Measurements from ENCODE around the gene ALAS2. TPM values are rescaled to one million over a fixed set of nuclear protein-coding genes. Genes with fewer than 3 reads are reported as not detected.
"Not testable (repeated sequence)": the region's sequence is repeated elsewhere in the genome, so short reads cannot be mapped to it uniquely, and the experiment has no call there.

Gene ALAS2
- total and polyA plus RNA-seq, 11 donors: 0.06 to 8.3 (median 1.7) TPM; not detected in 1

DNA sequence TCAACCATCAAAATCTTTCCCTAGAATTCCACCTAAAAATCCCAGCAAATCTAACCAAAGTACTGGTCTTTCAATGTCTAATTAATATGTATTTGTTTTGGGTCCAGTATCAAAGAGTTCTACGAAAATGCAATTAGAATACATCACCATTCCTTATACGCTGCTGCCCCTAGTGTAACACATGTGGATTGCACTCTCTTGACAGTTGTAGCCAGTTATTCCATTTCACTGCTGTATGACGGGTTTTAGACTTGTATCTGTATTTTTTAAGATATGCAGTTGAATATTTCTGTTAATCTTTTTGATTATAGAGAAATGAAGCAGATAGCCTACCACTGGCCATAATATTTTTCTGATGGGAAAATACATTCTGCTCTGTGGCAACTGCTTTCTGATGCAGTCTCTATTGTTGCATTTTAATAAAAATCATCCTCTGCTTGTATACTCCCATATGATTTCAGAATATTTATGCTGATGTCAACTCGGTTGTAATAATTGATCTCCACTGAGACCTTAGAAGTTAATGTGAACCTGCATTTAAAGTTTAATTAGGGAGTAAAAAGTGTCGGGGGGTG, 27.0 kb upstream of the ALAS2 start:
- ATAC-seq (peak in 3 of 4 donors; percentile 53 to 77 (median 66)), DNase-seq (peak in 1 of 5 donors; percentile 18)
- WGBS, 4 donors: 19 to 23% (median 21%) methylated on average over 5 of the region's 5 CpGs
- peaks cover 0 to 10% (median 0%) of the 10 kb centered on the region in 9 donors for H3K27me3 ChIP-seq
- intact Hi-C loops (cut with DNase I): loop anchor here in 8 of 10 donors (1.0 to 10.0 kb wide), 9 partner anchors 163 to 1743 kb away; no protein-coding TSS in a partner anchor
- H3K4me3 ChIP-seq: peak overlapping the region in 4 of 12 donors; percentile 18 to 42 (median 41)
- peaks cover 0 to 8% (median 0%) of the 10 kb centered on the region in 12 donors for H3K4me1 ChIP-seq
- H3K36me3 ChIP-seq: no peaks in the 10 kb centered on the region
- H3K9me3 ChIP-seq: peaks cover 0 to 6% (median 0%) of the 10 kb centered on the region in 12 donors
- TF ChIP-seq POLR2A (IDR thresholded peaks at IDR 0.05): no peak
- TF ChIP-seq, protein P1, sequence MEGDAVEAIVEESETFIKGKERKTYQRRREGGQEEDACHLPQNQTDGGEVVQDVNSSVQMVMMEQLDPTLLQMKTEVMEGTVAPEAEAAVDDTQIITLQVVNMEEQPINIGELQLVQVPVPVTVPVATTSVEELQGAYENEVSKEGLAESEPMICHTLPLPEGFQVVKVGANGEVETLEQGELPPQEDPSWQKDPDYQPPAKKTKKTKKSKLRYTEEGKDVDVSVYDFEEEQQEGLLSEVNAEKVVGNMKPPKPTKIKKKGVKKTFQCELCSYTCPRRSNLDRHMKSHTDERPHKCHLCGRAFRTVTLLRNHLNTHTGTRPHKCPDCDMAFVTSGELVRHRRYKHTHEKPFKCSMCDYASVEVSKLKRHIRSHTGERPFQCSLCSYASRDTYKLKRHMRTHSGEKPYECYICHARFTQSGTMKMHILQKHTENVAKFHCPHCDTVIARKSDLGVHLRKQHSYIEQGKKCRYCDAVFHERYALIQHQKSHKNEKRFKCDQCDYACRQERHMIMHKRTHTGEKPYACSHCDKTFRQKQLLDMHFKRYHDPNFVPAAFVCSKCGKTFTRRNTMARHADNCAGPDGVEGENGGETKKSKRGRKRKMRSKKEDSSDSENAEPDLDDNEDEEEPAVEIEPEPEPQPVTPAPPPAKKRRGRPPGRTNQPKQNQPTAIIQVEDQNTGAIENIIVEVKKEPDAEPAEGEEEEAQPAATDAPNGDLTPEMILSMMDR (IDR thresholded peaks at IDR 0.05): peak; percentile 59 to 83 (median 72)
- no peak overlapping the region for H3K27ac ChIP-seq

DNA sequence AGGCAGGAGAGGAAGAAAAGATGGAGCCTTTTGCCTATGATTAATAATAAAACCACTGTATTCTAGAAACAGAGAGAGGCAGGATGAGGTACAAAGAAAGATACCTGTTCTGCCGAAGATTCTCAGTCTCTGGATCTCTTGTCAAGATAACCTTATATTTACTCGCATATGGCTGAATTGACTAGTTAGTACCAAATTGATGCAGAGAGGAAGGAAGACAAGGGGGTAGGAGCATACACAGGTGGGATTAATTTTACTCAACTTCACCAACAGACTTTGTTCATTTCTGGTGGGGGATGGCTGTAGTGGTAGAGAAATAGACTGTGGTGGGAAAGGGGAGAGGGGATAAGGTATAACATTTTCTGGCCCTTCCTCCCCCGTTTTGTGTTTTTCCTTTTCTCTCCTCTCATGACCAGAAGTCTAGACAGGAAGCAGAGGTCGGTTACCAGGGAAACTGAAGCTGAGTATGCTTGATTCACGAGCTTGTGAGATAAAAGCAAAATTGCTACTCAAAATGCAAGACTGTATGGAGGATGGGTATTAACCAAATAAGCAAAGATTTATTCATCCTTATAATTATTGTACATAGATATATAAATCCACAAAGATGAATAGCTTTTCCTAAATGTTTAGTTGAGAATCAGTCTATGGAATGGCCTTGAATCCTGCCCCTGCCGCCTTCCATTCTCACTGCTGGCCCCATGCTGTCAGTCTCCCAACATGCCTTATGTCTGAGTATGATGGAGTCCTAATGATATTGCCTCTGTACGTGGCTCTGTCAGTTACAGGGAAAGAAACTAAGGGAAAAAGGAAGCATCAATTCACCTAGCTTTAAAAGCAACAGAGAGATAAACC, 26.3 kb upstream of the ALAS2 start:
- Histone ChIP-seq H3K9me3 (peaks cover 0 to 12% (median 0%) of the 10 kb centered on the region in 12 donors), H3K4me1 (peaks cover 0 to 8% (median 0%) of the 10 kb centered on the region in 12 donors), H3K4me3 (peak overlapping the region in 4 of 12 donors; percentile 18 to 42 (median 41)), H3K27ac (no peak overlapping the region), H3K36me3 (no peaks in the 10 kb centered on the region), H3K27me3 (peaks cover 0 to 10% (median 0%) of the 10 kb centered on the region in 9 donors)
- TF ChIP-seq, protein P1 (IDR thresholded peaks at IDR 0.05): no peak
- TF ChIP-seq POLR2A (IDR thresholded peaks at IDR 0.05): no peak
- 21 to 35% (median 28%) methylated on average over 7 of the region's 7 CpGs for WGBS, 4 donors
- ATAC-seq (peak in 1 of 4 donors; percentile 59), DNase-seq (no peak)
- intact Hi-C loops (cut with DNase I): loop anchor here in 8 of 10 donors (2.0 to 10.0 kb wide), 8 partner anchors 162 to 1742 kb away; no protein-coding TSS in a partner anchor

DNA sequence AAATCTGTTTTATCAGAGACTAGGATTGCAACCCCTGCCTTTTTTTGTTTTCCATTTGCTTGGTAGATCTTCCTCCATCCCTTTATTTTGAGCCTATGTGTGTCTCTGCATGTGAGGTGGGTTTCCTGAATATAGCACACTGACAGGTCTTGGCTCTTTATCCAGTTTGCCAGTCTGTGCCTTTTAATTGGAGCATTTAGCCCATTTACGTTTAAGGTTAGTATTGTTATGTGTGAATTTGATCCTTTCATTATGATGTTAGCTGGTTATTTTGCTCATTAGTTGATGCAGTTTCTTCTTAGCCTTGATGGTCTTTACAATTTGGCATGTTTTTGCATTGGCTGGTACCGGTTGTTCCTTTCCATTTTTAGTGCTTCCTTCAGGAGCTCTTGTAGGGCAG, 19.8 kb upstream of the ALAS2 start:
- not testable (repeated sequence) for H3K27me3 ChIP-seq, ATAC-seq, H3K36me3 ChIP-seq, H3K4me3 ChIP-seq, H3K4me1 ChIP-seq, DNase-seq, H3K27ac ChIP-seq
- WGBS, 4 donors: 77 to 86% (median 83%) methylated on average over 2 of the region's 2 CpGs
- intact Hi-C loops (cut with DNase I): loop anchor here in 4 of 10 donors (10.0 kb wide), 4 partner anchors 156 to 1736 kb away; no protein-coding TSS in a partner anchor
- H3K9me3 ChIP-seq: peaks cover 0 to 20% (median 0%) of the 10 kb centered on the region in 12 donors

DNA sequence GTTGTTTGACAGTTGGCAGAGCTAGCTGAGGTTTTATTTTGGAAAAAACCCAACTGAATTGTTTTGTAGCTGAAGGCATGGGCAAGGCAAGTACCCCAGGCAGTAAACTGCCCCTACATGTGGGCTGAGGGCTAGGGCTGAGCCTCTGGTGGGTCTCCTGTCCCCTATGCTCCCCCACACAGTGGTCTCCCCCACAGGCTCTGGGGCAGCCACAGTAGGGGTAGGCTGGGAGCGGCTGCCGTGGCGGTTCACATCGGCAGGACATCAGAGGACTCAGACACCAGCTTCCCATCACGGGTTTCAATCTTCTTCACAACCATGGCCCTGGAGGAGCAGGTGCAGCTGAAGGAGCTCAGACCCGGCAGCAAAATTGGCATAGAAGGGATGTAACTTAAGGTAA, 10.7 kb upstream of the ALAS2 start:
- intact Hi-C loops (cut with DNase I): no loop called here
- ATAC-seq: no peak

More for the DNA sequence above, 10.7 kb upstream of the ALAS2 start:
- H3K27me3 ChIP-seq: no peaks in the 10 kb centered on the region
- 76 to 100% (median 97%) methylated on average over 6 of the region's 6 CpGs for WGBS, 4 donors
- H3K4me1 ChIP-seq: no peaks in the 10 kb centered on the region
- H3K4me3 ChIP-seq: no peak overlapping the region
- DNase-seq: no peak
- no peaks in the 10 kb centered on the region for H3K36me3 ChIP-seq
- H3K9me3 ChIP-seq: no peaks in the 10 kb centered on the region
- H3K27ac ChIP-seq: no peak overlapping the region
- TF ChIP-seq POLR2A (IDR thresholded peaks at IDR 0.05): no peak
- TF ChIP-seq, protein P1 (IDR thresholded peaks at IDR 0.05): no peak
